GM18951 (cell line): Measurements from ENCODE around the gene RNF222.
"Not testable (repeated sequence)": the region's sequence is repeated elsewhere in the genome, so short reads cannot be mapped to it uniquely, and the experiment has no call there.

Experiments used
- POLR2A ChIP-seq: IDR thresholded peaks from 4 replicates; pipeline ENCODE4 v1.6.1; 2011; ENCODE audit warnings: mild to moderate bottlenecking; ENCODE audit not compliant: insufficient read length, insufficient read depth; ENCODE audit errors: extremely low read depth
- in situ Hi-C: fragments of 300-500 bp; cut with MboI; formaldehyde crosslinking; loops from one replicate; pipeline ENCODE4 v1.12.0; 2022; ENCODE audit warnings: low sequenced_read_pairs, mixed read lengths, inconsistent platforms; ENCODE audit not compliant: unreplicated experiment

The RNF222 gene

DNA sequence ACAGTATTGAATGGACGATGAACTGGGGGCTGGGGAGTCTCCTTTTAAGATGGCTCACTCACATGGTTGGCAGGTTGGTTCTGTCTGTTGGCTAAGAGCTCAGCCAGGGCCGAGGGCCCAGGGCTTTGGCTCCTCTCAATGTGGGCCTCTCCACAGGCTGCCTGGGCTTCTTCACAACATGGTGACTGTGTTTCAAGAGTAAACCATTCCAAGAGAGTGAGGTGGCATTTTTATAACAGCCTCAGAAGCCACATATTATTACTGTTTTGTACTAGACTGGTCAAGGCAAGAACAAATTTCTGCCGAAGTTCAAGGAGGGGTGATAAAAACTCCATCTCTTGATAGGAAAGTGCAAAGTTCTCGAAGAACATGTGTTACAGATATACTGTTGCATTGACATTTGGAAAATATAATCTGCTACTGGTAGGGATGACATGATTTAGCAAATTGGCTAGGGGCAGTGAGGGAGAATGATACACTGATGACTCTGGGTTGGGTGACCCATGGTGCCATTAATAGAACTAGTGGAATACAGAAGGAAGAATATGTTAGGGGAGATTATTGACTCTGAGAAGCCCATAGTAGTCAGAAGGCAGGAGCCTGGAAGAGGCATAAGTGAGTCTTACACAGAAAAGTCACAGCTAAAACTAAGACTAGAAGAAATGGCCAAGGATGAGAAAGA is 34.8 kb downstream of the RNF222 start:
- in situ Hi-C loops = no loop called here
- no peak for TF ChIP-seq POLR2A

- in situ Hi-C loops = no loop called here
- TF ChIP-seq POLR2A = no peak
Measured at GRCh38 chr17:8360751-8361150, 36.9 kb downstream of the RNF222 start.

DNA sequence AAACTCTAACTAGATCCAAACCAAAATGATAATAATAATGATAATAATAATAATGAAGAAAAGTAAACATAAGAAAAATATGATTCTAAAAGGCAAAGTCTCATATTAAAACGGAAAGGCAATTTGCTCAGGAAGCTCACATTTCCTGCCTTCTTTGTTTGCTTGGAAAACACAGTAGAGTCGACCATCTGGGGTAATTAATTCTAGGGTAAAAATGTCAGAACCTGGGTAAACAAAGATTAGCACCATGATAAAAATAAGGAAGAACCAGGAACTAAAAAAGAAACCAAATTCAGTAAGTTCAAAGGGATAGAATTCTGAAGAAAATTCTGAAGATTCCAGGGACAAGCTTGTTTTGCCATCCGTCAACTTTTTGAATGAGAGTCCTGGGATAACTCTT is 37.4 kb downstream of the RNF222 start:
- in situ Hi-C loops = no loop called here
- TF ChIP-seq POLR2A = no peak

DNA sequence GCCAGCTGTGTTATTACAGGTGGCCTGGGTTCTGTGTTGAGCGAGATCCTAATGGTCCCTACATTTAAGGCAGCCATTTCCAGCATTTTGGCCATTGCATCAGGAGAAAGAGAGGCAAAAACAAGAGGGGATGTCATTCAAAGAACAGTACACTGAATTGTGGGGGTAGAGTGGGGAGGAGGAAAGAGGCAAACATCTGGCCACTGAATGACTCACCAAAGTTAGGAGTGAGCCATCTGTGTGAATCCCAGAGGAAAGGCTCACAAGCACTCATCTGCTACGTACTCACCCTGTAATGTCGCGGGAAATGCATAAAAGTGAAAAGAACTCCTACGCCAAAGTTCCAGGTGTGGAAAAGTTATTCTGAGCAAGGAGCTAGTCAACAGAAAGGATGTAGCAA is 37.9 kb downstream of the RNF222 start:
- no peak for TF ChIP-seq POLR2A
- in situ Hi-C loops = no loop called here

GRCh38 chr17:8357910-8358309 is 39.7 kb downstream of the RNF222 start:
- in situ Hi-C loops = no loop called here
- TF ChIP-seq POLR2A = no peak

- in situ Hi-C loops = no loop called here
- no peak for TF ChIP-seq POLR2A
Measured at GRCh38 chr17:8354236-8354635, 43.4 kb downstream of the RNF222 start.

DNA sequence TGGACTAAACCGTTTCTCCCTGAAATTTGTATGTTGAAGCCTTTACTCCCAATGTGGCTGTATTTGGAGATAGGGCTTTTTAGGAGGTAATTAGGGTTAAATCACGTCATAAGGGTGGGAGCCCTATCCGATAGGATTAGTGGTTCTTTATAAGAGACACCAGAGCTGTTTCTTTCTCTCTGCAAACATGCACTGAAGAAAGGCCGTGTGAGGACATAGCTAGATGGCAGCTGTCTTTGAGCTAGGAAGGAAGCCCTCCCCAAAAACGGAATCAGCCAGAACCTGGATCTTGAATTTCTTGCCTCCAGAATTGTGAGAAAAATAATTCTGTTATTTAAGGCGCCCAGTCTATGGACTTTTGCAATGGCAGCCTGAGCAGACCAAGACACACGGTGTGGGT is 43.9 kb downstream of the RNF222 start:
- in situ Hi-C loops = no loop called here
- no peak for TF ChIP-seq POLR2A

GRCh38 chr17:8350339-8350738 is 47.3 kb downstream of the RNF222 start:
- no peak for TF ChIP-seq POLR2A
- in situ Hi-C loops = no loop called here

DNA sequence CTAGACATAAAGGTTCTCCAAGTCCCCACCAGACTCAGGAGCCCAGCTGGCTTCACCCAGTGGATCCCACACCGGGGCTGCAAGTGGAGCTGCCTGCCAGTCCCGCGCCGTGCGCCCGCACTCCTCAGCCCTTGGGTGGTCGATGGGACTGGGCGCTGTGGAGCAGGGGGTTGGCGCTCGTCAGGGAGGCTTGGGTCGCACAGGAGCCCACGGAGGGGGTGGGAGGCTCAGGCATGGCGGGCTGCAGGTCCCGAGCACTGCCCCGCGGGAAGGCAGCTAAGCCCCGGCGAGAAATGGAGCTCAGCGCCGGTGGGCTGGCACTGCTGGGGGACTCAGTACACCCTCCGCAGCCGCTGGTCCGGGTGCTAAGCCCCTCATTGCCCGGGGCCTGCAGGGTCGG is 50.6 kb downstream of the RNF222 start:
- in situ Hi-C loops = not testable (repeated sequence)

- in situ Hi-C loops = no loop called here
- TF ChIP-seq POLR2A = no peak
Measured at GRCh38 chr17:8345951-8346665, 51.5 kb downstream of the RNF222 start.

DNA sequence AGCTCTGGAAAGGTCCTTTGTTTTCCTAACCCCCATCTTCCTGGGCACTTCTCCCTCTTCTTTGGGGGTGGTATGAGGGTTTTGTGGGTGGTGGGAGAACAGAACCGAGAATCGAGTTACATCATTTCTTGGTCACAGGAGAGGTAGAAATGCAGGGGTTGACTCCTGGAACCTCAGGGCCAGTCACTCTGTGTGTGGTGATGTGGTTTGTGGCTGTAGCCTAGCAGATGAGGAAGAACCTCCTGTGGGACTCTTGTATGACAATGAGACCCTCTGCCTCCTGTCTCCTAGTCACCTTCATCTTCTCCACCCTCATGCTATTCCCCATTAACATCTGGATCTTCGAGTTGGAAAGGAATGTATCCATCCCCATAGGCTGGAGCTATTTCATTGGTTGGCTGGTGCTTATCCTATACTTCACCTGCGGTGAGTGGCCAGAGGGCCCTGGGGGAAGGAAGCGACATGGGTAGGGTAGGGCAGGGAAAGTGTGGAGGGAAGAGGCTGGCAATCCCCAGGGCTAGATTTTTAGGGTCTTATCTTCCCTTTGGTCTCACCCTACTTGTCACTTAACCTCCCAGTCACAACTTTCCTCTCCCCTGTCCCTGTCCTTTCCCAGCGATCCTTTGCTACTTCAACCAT is 52.5 kb downstream of the RNF222 start:
- TF ChIP-seq POLR2A = no peak
- in situ Hi-C loops = no loop called here

DNA sequence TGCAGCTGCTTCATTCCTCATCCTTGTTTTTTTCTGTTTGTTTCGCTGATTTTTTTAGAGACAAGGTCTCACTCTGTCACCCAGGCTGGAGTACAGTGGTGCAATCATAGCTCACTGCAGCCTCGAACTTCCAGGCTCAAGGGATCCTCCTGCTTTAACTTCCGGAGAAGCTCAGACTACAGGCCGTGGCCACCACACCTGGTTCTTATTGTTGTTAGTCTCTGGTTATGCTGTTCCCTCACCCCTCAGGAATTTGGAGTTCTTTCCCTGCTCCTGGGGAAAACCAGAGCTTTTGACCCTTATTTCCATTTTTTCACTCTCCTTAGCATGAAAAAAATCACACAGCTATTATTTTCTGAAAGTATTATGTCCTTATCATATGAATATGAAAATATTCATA is 56.2 kb downstream of the RNF222 start:
- in situ Hi-C loops = no loop called here
- no peak for TF ChIP-seq POLR2A
